Fibroblast of villous mesenchyme (primary cell): ENCODE results near the gene SFT2D3. TPM values are rescaled to one million over a fixed set of nuclear protein-coding genes. Genes with fewer than 3 reads are reported as not detected.
"Not testable (repeated sequence)": the region's sequence is repeated elsewhere in the genome, so short reads cannot be mapped to it uniquely, and the experiment has no call there.

Source experiments
- DNase-seq: peaks from one replicate; pipeline ENCODE4 v3.0.0-alpha.2; 2010; ENCODE audit warnings: low read depth
- H3K4me3 ChIP-seq: 2 replicates; pipeline ENCODE4 v1.5.1; 2011; ENCODE audit warnings: low read depth, mild to moderate bottlenecking, low read length
- CTCF ChIP-seq: IDR thresholded peaks from 2 replicates; pipeline ENCODE4 v1.5.1; 2012; ENCODE audit warnings: low read depth, mild to moderate bottlenecking, low read length; ENCODE audit not compliant: insufficient read depth
- total RNA-seq: library from RNA; depleted of rRNA; stranded (reverse); fragments of >200 nt; gene quantifications from 2 replicates; pipeline ENCODE4 v1.2.3, GENCODE V29; 2012

The SFT2D3 gene
- total RNA-seq, 1 donor: 4.7 TPM

- DNase-seq: no peak
- H3K4me3 ChIP-seq: no peak overlapping the region
- peak; percentile 16 for TF ChIP-seq CTCF
Observed at GRCh38 chr2:127743477-127744026, 42.3 kb downstream of the SFT2D3 start.

GRCh38 chr2:127747621-127748020, 46.3 kb downstream of the SFT2D3 start:
- H3K4me3 ChIP-seq: no peak overlapping the region
- TF ChIP-seq CTCF: no peak
- no peak for DNase-seq

GRCh38 chr2:127749537-127749936, 48.2 kb downstream of the SFT2D3 start:
- H3K4me3 ChIP-seq, DNase-seq: not testable (repeated sequence)

- TF ChIP-seq CTCF: no peak
- no peak for DNase-seq
- H3K4me3 ChIP-seq: no peak overlapping the region
Observed at GRCh38 chr2:127753374-127753773, 52.1 kb downstream of the SFT2D3 start.

- no peak overlapping the region for H3K4me3 ChIP-seq
- DNase-seq: no peak
- no peak for TF ChIP-seq CTCF
Observed at GRCh38 chr2:127754186-127754585, 52.9 kb downstream of the SFT2D3 start.

Other genes starting within 250 kb of the SFT2D3 start
- 35.1 and 42.7 TPM in 2 replicates for gene IWS1, start 175.0 kb upstream of the SFT2D3 start, total RNA-seq
- gene MYO7B, start 165.8 kb upstream of the SFT2D3 start, total RNA-seq: 0.86 TPM in 1 of 2 replicates, not detected in the other
- not detected in 2 replicates for gene GPR17, start 55.3 kb upstream of the SFT2D3 start, total RNA-seq
- gene LIMS2, start 26.0 kb upstream of the SFT2D3 start, total RNA-seq: 24.8 and 28.9 TPM in 2 replicates
- 25.1 and 35.4 TPM in 2 replicates for gene WDR33, start 109.7 kb downstream of the SFT2D3 start, total RNA-seq
- 15.5 and 25.9 TPM in 2 replicates for gene POLR2D, start 156.7 kb downstream of the SFT2D3 start, total RNA-seq
- 14.2 and 22.0 TPM in 2 replicates for gene AMMECR1L, start 184.5 kb downstream of the SFT2D3 start, total RNA-seq